Endometrial microvascular endothelial cells (primary cell): ENCODE measurements around the gene RIT2. TPM values are rescaled to one million over a fixed set of nuclear protein-coding genes. Genes with fewer than 3 reads are reported as not detected.

Experiments
- in situ Hi-C: cut with HindIII; loops from 2 replicates; pipeline ENCODE4 v1.10.0; 2017; ENCODE audit warnings: low sequenced_read_pairs, low pct_unique_long_range_greater_than_20kb; ENCODE audit errors: inconsistent ontology term
- total RNA-seq: library from RNA; depleted of rRNA; stranded (reverse); fragments of >200 nt; gene quantifications from one replicate; pipeline ENCODE4 v1.2.3, GENCODE V29; 2015; ENCODE audit errors: inconsistent ontology term

RIT2 gene
- total RNA-seq, 1 donor from 2014 or later = not detected

GRCh38 chr18:42883169-42883568 is 232.3 kb downstream of the RIT2 start:
- in situ Hi-C loops = no loop called here

GRCh38 chr18:42882122-42882521 is 233.4 kb downstream of the RIT2 start:
- in situ Hi-C loops = no loop called here

GRCh38 chr18:42872838-42873237 is 242.6 kb downstream of the RIT2 start:
- in situ Hi-C loops = no loop called here

GRCh38 chr18:42864876-42865275 is 250.6 kb downstream of the RIT2 start:
- in situ Hi-C loops = no loop called here

GRCh38 chr18:42861271-42861670 is 254.2 kb downstream of the RIT2 start:
- in situ Hi-C loops = no loop called here

GRCh38 chr18:42860548-42860947 is 254.9 kb downstream of the RIT2 start:
- in situ Hi-C loops = no loop called here

DNA sequence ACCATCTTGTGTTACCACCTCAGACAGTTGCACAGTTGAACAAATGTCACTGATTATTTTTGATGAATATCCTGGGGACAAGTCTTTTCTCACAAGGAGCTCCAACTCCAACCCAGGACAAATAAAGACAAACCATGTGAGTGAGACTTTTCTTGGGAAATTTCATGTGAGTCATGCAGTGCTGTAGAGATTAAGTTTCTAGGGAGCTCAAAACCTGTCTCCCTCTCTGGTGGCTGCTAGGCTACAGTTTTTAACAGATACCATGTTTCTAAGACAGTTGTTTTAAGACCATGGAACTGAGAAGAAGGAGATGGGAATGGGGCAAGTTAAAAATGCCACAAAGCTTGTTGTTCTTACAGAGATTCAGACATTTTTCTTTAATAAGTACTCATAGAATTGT is 255.5 kb downstream of the RIT2 start:
- in situ Hi-C loops = no loop called here

DNA sequence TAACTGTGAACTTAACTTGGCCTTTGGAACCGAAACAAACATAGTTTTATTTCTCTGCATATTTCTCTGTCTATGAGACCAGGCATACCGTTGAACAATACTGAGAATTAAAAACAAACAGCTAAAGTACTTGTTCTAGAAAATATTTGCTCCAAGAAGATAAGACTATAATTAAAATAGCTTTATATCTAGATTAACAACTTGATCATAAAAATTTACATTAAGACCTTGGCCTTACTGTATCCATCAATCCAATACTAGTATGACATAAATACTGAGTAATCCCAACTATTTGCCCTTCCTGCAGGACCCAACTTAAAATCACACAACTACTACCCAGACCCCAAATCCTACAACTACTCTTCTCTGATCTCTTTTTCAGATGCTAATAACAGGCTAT is 260.9 kb downstream of the RIT2 start:
- in situ Hi-C loops = no loop called here

GRCh38 chr18:42850174-42851083 is 265.1 kb downstream of the RIT2 start:
- in situ Hi-C loops = no loop called here

- in situ Hi-C loops = no loop called here
These were observed 276.1 kb downstream of the RIT2 start for GRCh38 chr18:42839408-42839807.

DNA sequence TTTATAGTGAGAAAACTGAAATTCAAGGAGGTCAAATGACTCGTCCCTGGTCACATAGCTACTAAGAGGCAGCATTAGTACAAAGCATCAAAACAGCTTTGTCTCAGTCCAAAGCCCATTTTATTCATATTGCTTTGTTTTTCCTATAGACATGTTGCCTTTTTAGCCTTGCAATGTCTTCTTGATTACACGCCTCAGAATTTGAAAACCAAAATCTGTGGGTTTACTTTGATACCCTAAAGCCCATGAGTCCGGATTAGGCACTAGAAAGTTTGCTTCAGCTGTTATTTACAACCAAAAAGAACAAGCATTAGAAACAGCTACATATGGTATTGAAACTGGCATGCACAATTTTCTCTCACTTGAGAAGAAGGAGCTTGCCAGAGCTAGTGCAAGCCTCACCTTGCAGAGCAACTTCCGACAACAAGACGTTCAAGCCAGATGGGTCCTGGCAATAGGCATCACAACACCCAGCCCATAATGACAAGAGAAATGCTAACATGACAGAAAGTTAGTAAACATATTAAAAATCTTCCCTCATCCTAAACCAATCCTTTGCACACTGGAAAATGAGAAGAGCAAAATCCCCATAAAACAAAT is 276.8 kb downstream of the RIT2 start:
- in situ Hi-C loops = no loop called here

GRCh38 chr18:42830936-42831335 is 284.5 kb downstream of the RIT2 start:
- in situ Hi-C loops = no loop called here

DNA sequence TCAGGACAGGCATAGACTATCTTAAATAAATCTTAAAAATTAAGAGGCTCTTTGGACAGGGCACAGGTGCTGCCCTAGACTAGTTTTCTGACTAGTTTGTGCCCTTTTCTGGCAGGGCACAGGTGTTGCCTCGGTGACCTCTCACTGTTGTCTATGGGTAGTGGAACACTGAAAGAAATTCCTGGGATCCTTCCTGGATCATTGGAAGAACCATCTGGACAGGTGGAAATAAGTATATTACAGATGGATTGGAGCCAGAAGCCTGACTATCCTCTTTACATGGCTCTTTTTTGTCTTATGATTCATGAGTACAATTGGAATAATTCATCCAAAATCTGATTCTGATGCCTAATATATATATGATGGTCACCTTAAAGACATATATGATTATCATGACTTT is 286.6 kb downstream of the RIT2 start:
- in situ Hi-C loops = no loop called here

DNA sequence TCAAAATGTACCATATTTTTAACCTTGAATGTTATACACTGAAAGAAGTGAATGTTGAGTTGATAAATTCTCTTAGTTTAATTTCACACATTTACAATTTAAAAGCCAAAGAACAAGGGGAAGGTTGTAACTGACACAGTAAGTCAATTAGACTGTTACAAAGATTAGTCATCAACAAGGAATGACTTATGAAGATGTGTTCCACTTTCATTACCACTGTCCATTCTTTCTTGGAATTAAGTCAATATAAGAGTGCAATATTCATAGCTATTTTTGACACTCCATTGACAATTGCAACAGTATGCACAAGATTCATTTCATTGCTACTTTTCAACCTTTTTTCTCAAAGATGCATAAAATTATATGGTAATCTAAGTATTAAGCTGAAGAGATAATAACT is 291.3 kb downstream of the RIT2 start:
- in situ Hi-C loops = no loop called here

GRCh38 chr18:42822711-42823110 is 292.8 kb downstream of the RIT2 start:
- in situ Hi-C loops = no loop called here

DNA sequence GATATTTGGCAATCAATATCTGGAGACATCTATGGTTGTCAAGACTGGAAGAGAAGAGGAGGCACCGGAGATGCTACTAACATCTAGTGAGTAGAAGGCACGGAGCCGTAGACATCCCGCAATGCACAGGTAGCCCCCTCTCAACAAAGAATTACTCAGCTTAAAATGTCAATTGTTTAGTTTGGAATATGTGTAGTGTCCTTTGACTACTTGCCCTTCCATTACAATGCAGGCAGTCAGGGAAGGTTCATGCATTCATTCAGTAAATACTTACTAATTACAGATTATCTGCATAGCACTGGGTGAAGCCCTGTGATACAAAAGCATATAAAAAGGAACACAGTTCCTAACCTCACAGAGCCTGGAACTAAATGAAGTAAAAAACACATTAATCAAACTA is 294.0 kb downstream of the RIT2 start:
- in situ Hi-C loops = no loop called here

GRCh38 chr18:42814618-42815017 is 300.9 kb downstream of the RIT2 start:
- in situ Hi-C loops = no loop called here

GRCh38 chr18:42814184-42814583 is 301.3 kb downstream of the RIT2 start:
- in situ Hi-C loops = no loop called here

DNA sequence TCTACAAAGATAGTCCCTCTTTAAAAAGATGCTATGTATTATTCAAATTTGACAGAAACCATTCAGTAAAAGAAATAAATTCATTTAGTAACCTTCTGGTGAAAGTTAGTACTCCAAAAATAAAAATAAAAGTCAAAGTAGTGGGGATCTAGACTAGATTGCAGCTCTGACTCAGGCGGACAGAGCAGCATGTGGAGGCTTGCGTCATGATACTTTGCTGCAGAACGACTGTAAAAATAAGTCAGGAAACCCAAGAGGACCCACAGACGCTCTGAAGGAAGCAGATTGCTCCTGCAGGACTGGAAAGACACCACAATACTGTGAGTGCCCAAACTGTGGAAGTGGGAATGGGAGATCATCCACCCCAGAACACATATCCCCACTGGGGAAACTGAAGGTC is 301.9 kb downstream of the RIT2 start:
- in situ Hi-C loops = no loop called here

DNA sequence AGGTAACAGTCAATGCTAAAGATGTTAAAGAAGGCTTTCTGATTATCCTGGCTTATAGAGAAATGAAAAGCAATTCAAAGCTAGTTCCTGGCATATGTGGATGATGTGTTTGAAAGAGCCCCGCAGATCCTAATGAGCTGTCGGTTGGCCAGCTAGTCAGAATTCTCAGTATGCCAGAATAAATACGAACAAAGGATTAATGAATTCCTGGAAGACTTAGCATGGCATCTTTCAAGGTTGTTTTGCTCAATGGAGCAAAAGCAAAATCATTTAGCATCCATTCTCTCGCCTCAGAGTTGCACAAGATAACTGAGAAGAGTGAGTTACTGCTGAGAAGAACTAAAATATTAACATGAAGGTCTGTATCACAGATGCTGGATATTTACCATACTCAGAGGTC is 307.6 kb downstream of the RIT2 start:
- in situ Hi-C loops = no loop called here
